CD4-positive, alpha-beta memory T cell (primary cell): Measurements from ENCODE around the gene RBX1. TPM values are rescaled to one million over a fixed set of nuclear protein-coding genes. Genes with fewer than 3 reads are reported as not detected.

Source experiments
- CTCF ChIA-PET: fragments of 350-600 bp; sonication (Branson Sonifier 250); formaldehyde crosslinking; loops from one replicate; lab custom pipeline; 2021; ENCODE audit warnings: inconsistent platforms; ENCODE audit not compliant: partially characterized antibody; lab: Charles Lee
- POLR2A ChIA-PET: fragments of 350-600 bp; sonication (Branson Sonifier 250); formaldehyde crosslinking; loops from one replicate; lab custom pipeline; 2021; ENCODE audit not compliant: partially characterized antibody; lab: Charles Lee
- DNase-seq, 5 donors: peaks; one replicate each; pipeline versions ENCODE4 v3.0.0 to v3.0.0-alpha.2; 2020 to 2022; ENCODE audit warnings: mixed read lengths in 1 of 5
- H3K27ac ChIP-seq: one replicate; pipeline ENCODE4 v1.7.0; 2013; ENCODE audit warnings: low read depth, low read length
- H3K27me3 ChIP-seq: 2 replicates; pipeline ENCODE4 v1.7.0; 2013; ENCODE audit warnings: mild to moderate bottlenecking, low read length, moderate library complexity; ENCODE audit not compliant: insufficient read depth
- H3K36me3 ChIP-seq: 2 replicates; pipeline ENCODE4 v1.7.0; 2013; ENCODE audit warnings: mild to moderate bottlenecking, low read length, moderate library complexity; ENCODE audit not compliant: insufficient read depth
- H3K4me1 ChIP-seq: 2 replicates; pipeline ENCODE4 v1.7.0; 2013; ENCODE audit warnings: mild to moderate bottlenecking, low read length, moderate library complexity; ENCODE audit not compliant: insufficient read depth
- H3K4me3 ChIP-seq, 2 donors: one replicate each; pipeline ENCODE4 v1.7.0; 2013; ENCODE audit warnings: low read length in 2 of 2, mild to moderate bottlenecking in 1 of 2
- H3K9me3 ChIP-seq, 2 donors: one replicate each; pipeline ENCODE4 v1.7.0; 2013; ENCODE audit warnings: low read length in 2 of 2, control low read depth in 1 of 2; ENCODE audit not compliant: control insufficient read depth in 1 of 2
- H3K27ac Mint-ChIP-seq, 7 donors: one replicate each; pipeline ENCODE4 v1.8.0; 2020 to 2021; ENCODE audit warnings: mixed read lengths in 7 of 7, mild to moderate bottlenecking in 6 of 7, inconsistent platforms in 3 of 7, moderate library complexity in 3 of 7
- H3K27me3 Mint-ChIP-seq, 2 donors: one replicate each; pipeline ENCODE4 v1.8.0; 2020 to 2021; ENCODE audit warnings: mixed read lengths in 2 of 2
- H3K36me3 Mint-ChIP-seq, 2 donors: one replicate each; pipeline ENCODE4 v1.8.0; 2020 to 2021; ENCODE audit warnings: mixed read lengths in 2 of 2, inconsistent platforms in 1 of 2, mild to moderate bottlenecking in 1 of 2
- H3K4me1 Mint-ChIP-seq, 4 donors: one replicate each; pipeline ENCODE4 v1.8.0; 2020 to 2021; ENCODE audit warnings: mixed read lengths in 4 of 4, mild to moderate bottlenecking in 1 of 4
- H3K4me3 Mint-ChIP-seq, 8 donors: one replicate each; pipeline ENCODE4 v1.8.0; 2020 to 2021; ENCODE audit warnings: mixed read lengths in 8 of 8, mild to moderate bottlenecking in 7 of 8, moderate library complexity in 6 of 8, inconsistent platforms in 3 of 8
- H3K9me3 Mint-ChIP-seq, 8 donors: one replicate each; pipeline ENCODE4 v1.8.0; 2020 to 2021; ENCODE audit warnings: mixed read lengths in 8 of 8, mild to moderate bottlenecking in 5 of 8, inconsistent platforms in 3 of 8, moderate library complexity in 1 of 8
- intact Hi-C: fragments of 100-400 bp; cut with micrococcal nuclease; formaldehyde crosslinking; loops from one replicate; pipeline ENCODE4 v1.15.1; 2023
- polyA plus RNA-seq, 2 donors: library from polyadenylated mRNA; unstranded; fragments of 300-500 nt; fragmentation: Illumina TruSeq; gene quantifications; one replicate each; pipeline ENCODE4 v1.2.3, GENCODE V29; 2021
- total RNA-seq, 2 experiments: library from RNA; stranded (reverse); gene quantifications; one replicate each; pipeline ENCODE4 v1.2.3, GENCODE V29; 2021

Gene RBX1
- total and polyA plus RNA-seq, 4 experiments from 2014 or later = 39.6 to 163 (median 98.3) TPM

DNA sequence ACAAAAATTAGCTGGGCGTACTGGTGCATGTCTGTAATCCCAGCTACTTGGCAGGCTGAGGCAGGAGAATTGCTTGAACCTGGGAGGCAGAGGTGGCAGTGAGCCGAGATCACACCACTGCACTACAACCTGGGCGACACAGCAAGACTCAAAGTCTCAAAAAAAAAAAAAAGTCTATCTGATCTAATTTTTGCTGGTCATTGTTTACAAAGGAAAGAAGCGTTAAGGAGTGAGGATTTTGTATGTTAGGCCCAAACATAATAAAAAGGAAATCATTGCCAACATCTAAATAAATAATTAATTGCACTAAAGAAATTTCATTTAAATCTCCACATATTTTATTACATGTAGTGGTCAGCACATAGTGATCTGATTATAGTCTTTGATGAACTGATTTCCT lies 2.9 kb downstream of the RBX1 start:
- Mint-ChIP-seq H3K4me1 (peaks cover 17 to 42% (median 32%) of the 10 kb centered on the region in 4 donors), H3K4me3 (peak overlapping the region in 1 of 8 donors; percentile 41), H3K27ac (peak overlapping the region in 3 of 7 donors; percentile 15 to 100 (median 74)), H3K9me3 (peaks cover 0 to 2% (median 0%) of the 10 kb centered on the region in 8 donors), H3K27me3 (peaks cover 0 to 5% of the 10 kb centered on the region in 2 donors), H3K36me3 (peaks cover 3 to 42% of the 10 kb centered on the region in 2 donors)
- CTCF ChIA-PET = no interaction called here
- H3K4me3 ChIP-seq = no peak overlapping the region
- no peaks in the 10 kb centered on the region for H3K9me3 ChIP-seq
- POLR2A ChIA-PET = interaction anchor here (0.7 kb wide), 1 partner anchor 138 kb away, joined by 3 read pairs; the partner anchor contains the start of gene EP300
- H3K27me3 ChIP-seq = no peaks in the 10 kb centered on the region
- H3K36me3 ChIP-seq = peaks cover 8% of the 10 kb centered on the region
- DNase-seq = no peak
- intact Hi-C loops = loop anchor here (5.0 kb wide), 3 partner anchors 137 to 493 kb away; partner anchors contain the start of genes L3MBTL2, SLC25A17 and TOB2
- peaks cover 33% of the 10 kb centered on the region for H3K4me1 ChIP-seq
- H3K27ac ChIP-seq = no peak overlapping the region

DNA sequence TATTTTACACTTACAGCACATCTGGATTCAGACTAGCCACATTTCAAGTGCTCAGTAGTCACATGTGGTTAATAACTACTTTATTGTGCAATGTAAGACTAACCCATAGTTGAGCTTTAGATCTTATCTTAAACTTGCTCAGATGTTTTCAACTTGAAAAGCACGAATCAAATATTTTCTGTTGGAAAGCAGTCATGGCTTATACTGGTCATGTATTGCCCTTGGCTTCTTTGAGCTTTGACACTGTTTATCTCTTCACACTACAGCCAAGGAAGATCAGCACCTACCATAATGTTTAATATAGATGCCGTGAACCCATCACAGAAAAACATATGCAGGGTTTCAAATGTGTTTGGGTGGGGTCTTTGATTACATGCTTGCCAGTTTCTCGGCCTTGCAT lies 4.4 kb downstream of the RBX1 start:
- H3K27ac ChIP-seq = no peak overlapping the region
- CTCF ChIA-PET = no interaction called here
- intact Hi-C loops = no loop called here

DNA sequence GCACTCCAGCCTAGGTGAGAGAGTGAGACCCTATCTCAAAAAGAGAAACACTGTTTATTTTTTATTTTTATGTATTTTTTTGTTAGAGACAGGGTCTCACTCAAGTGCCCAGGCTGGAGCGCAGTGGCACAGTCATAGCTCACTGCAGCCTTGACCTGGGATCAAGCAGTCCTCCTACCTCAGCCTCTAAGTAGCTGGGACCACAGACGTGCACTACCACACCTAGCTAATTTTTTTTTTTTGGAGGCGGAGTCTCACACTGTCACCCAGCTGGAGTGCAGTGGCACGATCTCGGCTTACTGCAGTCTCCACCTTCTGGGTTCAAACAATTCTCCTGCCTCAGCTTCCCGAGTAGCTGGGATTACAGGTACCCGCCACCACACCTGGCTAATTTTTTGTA lies 6.4 kb downstream of the RBX1 start:
- peaks cover 20% of the 10 kb centered on the region for H3K4me1 ChIP-seq
- H3K27me3 Mint-ChIP-seq = no peaks in the 10 kb centered on the region
- H3K4me3 ChIP-seq = no peak overlapping the region
- peaks cover 10 to 48% of the 10 kb centered on the region in 2 donors for H3K36me3 Mint-ChIP-seq
- DNase-seq = no peak
- no peaks in the 10 kb centered on the region for H3K9me3 ChIP-seq
- CTCF ChIA-PET = interaction anchor here (0.7 kb wide), 1 partner anchor 35 kb away, joined by 4 read pairs; no protein-coding TSS in a partner anchor
- POLR2A ChIA-PET = interaction anchor here (1.0 kb wide), 1 partner anchor 64 kb away, joined by 3 read pairs; no protein-coding TSS in a partner anchor
- H3K27ac ChIP-seq = no peak overlapping the region
- H3K27me3 ChIP-seq = no peaks in the 10 kb centered on the region
- intact Hi-C loops = no loop called here
- no peak overlapping the region for H3K4me3 Mint-ChIP-seq
- peaks cover 16 to 39% (median 24%) of the 10 kb centered on the region in 4 donors for H3K4me1 Mint-ChIP-seq
- no peaks in the 10 kb centered on the region for H3K9me3 Mint-ChIP-seq
- H3K36me3 ChIP-seq = peaks cover 8% of the 10 kb centered on the region
- no peak overlapping the region for H3K27ac Mint-ChIP-seq

More for the DNA sequence above, 4.4 kb downstream of the RBX1 start:
- Mint-ChIP-seq H3K4me3 (no peak overlapping the region), H3K27me3 (peaks cover 0 to 5% of the 10 kb centered on the region in 2 donors), H3K36me3 (peaks cover 9 to 56% of the 10 kb centered on the region in 2 donors), H3K27ac (peak overlapping the region in 1 of 7 donors; percentile 16), H3K4me1 (peaks cover 22 to 44% (median 36%) of the 10 kb centered on the region in 4 donors), H3K9me3 (peaks cover 0 to 2% (median 0%) of the 10 kb centered on the region in 8 donors)
- Histone ChIP-seq H3K4me3 (no peak overlapping the region), H3K4me1 (peaks cover 28% of the 10 kb centered on the region), H3K27me3 (no peaks in the 10 kb centered on the region), H3K36me3 (peaks cover 8% of the 10 kb centered on the region), H3K9me3 (no peaks in the 10 kb centered on the region)
- DNase-seq = no peak
- POLR2A ChIA-PET = interaction anchor here (1.0 kb wide), 1 partner anchor 67 kb away, joined by 3 read pairs; no protein-coding TSS in a partner anchor

DNA sequence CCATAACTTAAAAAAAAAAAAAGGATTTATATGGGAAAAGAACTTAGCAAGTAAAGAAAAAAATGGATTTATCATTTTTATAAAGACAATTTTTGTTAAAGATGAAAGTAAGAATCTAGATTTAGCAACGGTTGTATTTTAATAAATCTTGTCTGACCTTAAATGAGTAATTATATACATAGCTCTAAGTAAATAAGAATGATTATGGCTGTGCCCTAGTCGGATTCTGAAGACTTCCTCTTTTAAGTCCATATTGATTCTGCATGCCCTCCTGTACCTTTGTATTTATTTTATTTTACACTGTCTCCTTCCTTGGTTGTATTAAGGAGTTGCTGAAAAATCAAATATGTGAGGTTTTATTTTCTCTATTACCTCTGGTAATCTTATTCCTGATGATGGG lies 7.1 kb downstream of the RBX1 start:
- Mint-ChIP-seq H3K27me3 (no peaks in the 10 kb centered on the region), H3K4me3 (no peak overlapping the region), H3K4me1 (peaks cover 14 to 35% (median 20%) of the 10 kb centered on the region in 4 donors), H3K27ac (peak overlapping the region in 4 of 7 donors; percentile 22 to 59 (median 37)), H3K36me3 (peaks cover 10 to 48% of the 10 kb centered on the region in 2 donors), H3K9me3 (no peaks in the 10 kb centered on the region)
- Histone ChIP-seq H3K9me3 (no peaks in the 10 kb centered on the region), H3K4me1 (peaks cover 13% of the 10 kb centered on the region), H3K27ac (no peak overlapping the region), H3K27me3 (no peaks in the 10 kb centered on the region), H3K4me3 (no peak overlapping the region), H3K36me3 (peaks cover 12% of the 10 kb centered on the region)
- intact Hi-C loops = no loop called here
- DNase-seq = no peak
- CTCF ChIA-PET = no interaction called here
- POLR2A ChIA-PET = interaction anchor here (1.0 kb wide), 1 partner anchor 63 kb away, joined by 3 read pairs; no protein-coding TSS in a partner anchor

DNA sequence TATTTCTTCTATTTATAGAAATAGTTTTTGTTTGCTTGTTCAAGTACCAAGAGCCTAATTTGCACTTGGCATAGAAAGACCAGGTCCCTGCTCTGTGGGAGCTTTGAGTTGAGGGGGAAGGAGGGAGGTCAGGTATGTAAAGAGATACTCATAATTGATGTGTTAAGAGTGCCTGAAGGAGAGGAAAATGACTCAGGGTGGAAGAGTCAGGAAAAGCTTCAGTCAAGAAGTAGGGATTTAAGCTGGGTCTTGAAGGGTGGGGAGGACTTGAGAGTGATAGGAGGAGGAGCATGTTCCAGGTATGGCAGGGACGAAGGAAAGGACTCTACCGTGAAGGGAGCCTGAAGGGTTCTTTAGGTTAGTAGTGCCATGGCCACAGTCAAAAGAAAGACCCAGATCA lies 9.0 kb downstream of the RBX1 start:
- no peak overlapping the region for H3K4me3 ChIP-seq
- H3K4me1 Mint-ChIP-seq = peaks cover 7 to 24% (median 12%) of the 10 kb centered on the region in 4 donors
- no peaks in the 10 kb centered on the region for H3K27me3 ChIP-seq
- H3K9me3 ChIP-seq = no peaks in the 10 kb centered on the region
- no peaks in the 10 kb centered on the region for H3K27me3 Mint-ChIP-seq
- intact Hi-C loops = no loop called here
- H3K9me3 Mint-ChIP-seq = no peaks in the 10 kb centered on the region
- POLR2A ChIA-PET = interaction anchor here (1.6 to 1.7 kb wide), 2 partner anchors 9 to 133 kb away, joined by 6 to 9 read pairs; partner anchors contain the start of gene RBX1
- H3K36me3 Mint-ChIP-seq = peaks cover 21 to 47% of the 10 kb centered on the region in 2 donors
- peaks cover 7% of the 10 kb centered on the region for H3K4me1 ChIP-seq
- CTCF ChIA-PET = no interaction called here
- H3K27ac ChIP-seq = no peak overlapping the region
- no peak for DNase-seq
- H3K36me3 ChIP-seq = peaks cover 15% of the 10 kb centered on the region
- H3K27ac Mint-ChIP-seq = peak overlapping the region; percentile 5 to 86 (median 49)
- H3K4me3 Mint-ChIP-seq = no peak overlapping the region

DNA sequence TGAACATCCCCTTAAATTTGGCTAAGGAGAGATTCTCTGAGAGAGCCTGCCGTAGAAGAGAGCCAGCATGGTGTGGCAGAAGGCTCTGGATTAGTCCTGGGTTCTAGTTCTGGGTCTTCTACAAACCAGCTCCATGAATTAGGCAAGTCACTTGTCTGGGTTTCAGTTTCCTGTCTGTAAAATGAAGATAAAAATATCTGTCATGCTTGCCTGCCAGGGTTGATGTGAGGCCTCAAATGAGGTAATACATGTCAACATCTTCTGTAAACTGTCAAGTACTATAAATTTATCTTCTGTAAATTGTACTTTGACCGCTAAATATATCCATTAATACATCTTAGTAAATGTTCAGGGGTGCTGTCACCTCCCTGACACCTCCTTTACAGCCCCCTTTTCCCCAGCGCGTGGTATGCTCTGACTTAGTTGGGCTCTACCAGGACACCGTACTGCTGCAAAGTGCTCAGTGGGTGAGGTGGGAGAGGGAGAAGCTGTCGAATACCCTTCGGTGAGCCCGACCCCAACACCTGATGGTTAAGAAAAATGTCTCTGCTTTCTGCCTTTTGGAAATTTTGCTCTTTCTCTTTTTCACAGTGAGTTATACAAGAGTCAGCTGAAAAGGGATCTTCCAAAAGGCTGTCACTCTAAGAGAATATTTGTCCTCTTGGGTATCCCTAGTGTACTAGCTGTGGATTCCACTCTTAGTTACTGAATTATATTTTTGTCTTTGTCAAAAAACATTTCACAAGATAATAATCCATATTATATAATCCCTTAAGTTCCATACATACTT lies 15.0 kb downstream of the RBX1 start:
- H3K27ac Mint-ChIP-seq = peak overlapping the region in 3 of 7 donors; percentile 20 to 57 (median 42)
- Histone ChIP-seq H3K4me1 (no peaks in the 10 kb centered on the region), H3K27ac (no peak overlapping the region), H3K36me3 (peaks cover 60% of the 10 kb centered on the region), H3K4me3 (no peak overlapping the region), H3K27me3 (no peaks in the 10 kb centered on the region), H3K9me3 (no peaks in the 10 kb centered on the region)
- intact Hi-C loops = no loop called here
- CTCF ChIA-PET = interaction anchor here (1.9 kb wide), 1 partner anchor 44 kb away, joined by 8 read pairs; no protein-coding TSS in a partner anchor
- peaks cover 33 to 55% of the 10 kb centered on the region in 2 donors for H3K36me3 Mint-ChIP-seq
- POLR2A ChIA-PET = interaction anchor here (1.7 kb wide), 1 partner anchor 125 kb away, joined by 3 read pairs; no protein-coding TSS in a partner anchor
- no peaks in the 10 kb centered on the region for H3K27me3 Mint-ChIP-seq
- H3K4me1 Mint-ChIP-seq = peaks cover 2 to 11% (median 7%) of the 10 kb centered on the region in 4 donors
- H3K4me3 Mint-ChIP-seq = no peak overlapping the region
- H3K9me3 Mint-ChIP-seq = no peaks in the 10 kb centered on the region
- DNase-seq = no peak

DNA sequence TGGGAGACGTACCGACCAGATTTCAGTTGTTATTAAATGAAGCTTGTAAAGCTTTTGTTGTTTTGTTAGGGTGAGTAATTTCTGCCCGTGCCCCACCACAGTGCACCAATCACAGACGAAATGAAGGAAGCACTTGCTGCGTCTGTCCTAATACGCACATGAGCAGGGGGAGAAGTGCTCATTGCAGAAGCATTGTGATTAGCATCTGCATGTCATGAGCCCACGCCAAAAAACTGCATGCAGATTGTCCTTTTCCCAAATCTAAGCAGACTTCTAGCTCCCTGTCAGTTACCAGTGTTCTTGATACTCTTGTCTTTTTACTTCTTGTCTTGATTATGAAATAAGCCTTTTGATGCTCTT lies 15.5 kb downstream of the RBX1 start:
- DNase-seq = no peak
- Mint-ChIP-seq H3K4me1 (peaks cover 2 to 11% (median 7%) of the 10 kb centered on the region in 4 donors), H3K4me3 (no peak overlapping the region), H3K27ac (peak overlapping the region in 2 of 7 donors; percentile 42 to 53), H3K9me3 (no peaks in the 10 kb centered on the region), H3K27me3 (no peaks in the 10 kb centered on the region), H3K36me3 (peaks cover 33 to 56% of the 10 kb centered on the region in 2 donors)
- H3K9me3 ChIP-seq = no peaks in the 10 kb centered on the region
- intact Hi-C loops = no loop called here
- no peak overlapping the region for H3K27ac ChIP-seq
- no peaks in the 10 kb centered on the region for H3K4me1 ChIP-seq
- peaks cover 60% of the 10 kb centered on the region for H3K36me3 ChIP-seq
- CTCF ChIA-PET = interaction anchor here (1.9 kb wide), 1 partner anchor 44 kb away, joined by 8 read pairs; no protein-coding TSS in a partner anchor
- no peak overlapping the region for H3K4me3 ChIP-seq
- H3K27me3 ChIP-seq = no peaks in the 10 kb centered on the region
- POLR2A ChIA-PET = interaction anchor here (1.7 kb wide), 1 partner anchor 124 kb away, joined by 3 read pairs; no protein-coding TSS in a partner anchor
